ENCODE measurements around the gene SYNDIG1.

Gene SYNDIG1

GRCh38 chr20:24588047-24588635 is 118.7 kb downstream of the SYNDIG1 start:
- DNase-seq: no peak

GRCh38 chr20:24588725-24589340 is 119.4 kb downstream of the SYNDIG1 start:
- no peak for DNase-seq

GRCh38 chr20:24589381-24589780 is 120.0 kb downstream of the SYNDIG1 start:
- DNase-seq: no peak

GRCh38 chr20:24589815-24590177 is 120.4 kb downstream of the SYNDIG1 start:
- no peak for DNase-seq

- DNase-seq: no peak
These were observed 121.0 kb downstream of the SYNDIG1 start for GRCh38 chr20:24590178-24590982.

GRCh38 chr20:24597051-24597450 is 127.6 kb downstream of the SYNDIG1 start:
- no peak for DNase-seq

- DNase-seq: no peak
These were observed 128.9 kb downstream of the SYNDIG1 start for GRCh38 chr20:24598346-24598745.

GRCh38 chr20:24598996-24599395 is 129.6 kb downstream of the SYNDIG1 start:
- DNase-seq: no peak

GRCh38 chr20:24600012-24600411 is 130.6 kb downstream of the SYNDIG1 start:
- no peak for DNase-seq

GRCh38 chr20:24603454-24603853 is 134.0 kb downstream of the SYNDIG1 start:
- DNase-seq: no peak

- no peak for DNase-seq
These were observed 135.7 kb downstream of the SYNDIG1 start for GRCh38 chr20:24604966-24605665.

- DNase-seq: no peak
These were observed 136.6 kb downstream of the SYNDIG1 start for GRCh38 chr20:24605937-24606455.

- no peak for DNase-seq
These were observed 138.0 kb downstream of the SYNDIG1 start for GRCh38 chr20:24607402-24607801.

GRCh38 chr20:24608926-24609667 is 139.7 kb downstream of the SYNDIG1 start:
- DNase-seq: no peak

- no peak for DNase-seq
These were observed 140.3 kb downstream of the SYNDIG1 start for GRCh38 chr20:24609757-24610156.

- DNase-seq: no peak
These were observed 141.1 kb downstream of the SYNDIG1 start for GRCh38 chr20:24610341-24611115.

- DNase-seq: no peak
These were observed 142.1 kb downstream of the SYNDIG1 start for GRCh38 chr20:24611360-24612140.

GRCh38 chr20:24612799-24613775 is 143.7 kb downstream of the SYNDIG1 start:
- DNase-seq: no peak

- DNase-seq: no peak
These were observed 144.9 kb downstream of the SYNDIG1 start for GRCh38 chr20:24614341-24614740.

- DNase-seq: no peak
These were observed 145.9 kb downstream of the SYNDIG1 start for GRCh38 chr20:24615353-24615752.
